H9 (cell line): Measurements from ENCODE around the gene XRCC2. TPM values are rescaled to one million over a fixed set of nuclear protein-coding genes. Genes with fewer than 3 reads are reported as not detected.

Experiments used
- DNase-seq: peaks from one replicate; pipeline ENCODE4 v3.0.0-alpha.2; 2017
- H2AFZ ChIP-seq: one replicate; pipeline ENCODE4 v1.6.1; 2013; ENCODE audit warnings: mild to moderate bottlenecking, low read length, control low read depth, moderate library complexity
- H2AK5ac ChIP-seq: 2 replicates; pipeline ENCODE4 v1.6.1; 2013; ENCODE audit warnings: low read length, control low read depth, mixed read lengths; ENCODE audit not compliant: insufficient read length
- H2BK120ac ChIP-seq: one replicate; pipeline ENCODE4 v1.6.1; 2013; ENCODE audit warnings: low read depth, mild to moderate bottlenecking, low read length, control low read depth, inconsistent platforms; ENCODE audit not compliant: poor library complexity, severe bottlenecking
- H2BK12ac ChIP-seq: 2 replicates; pipeline ENCODE4 v1.6.1; 2013; ENCODE audit warnings: low read length, control low read depth, mixed read lengths, low read depth; ENCODE audit not compliant: insufficient read length
- H2BK15ac ChIP-seq: 2 replicates; pipeline ENCODE4 v1.6.1; 2013; ENCODE audit warnings: low read depth, low read length, control low read depth
- H2BK20ac ChIP-seq: one replicate; pipeline ENCODE4 v1.6.1; 2013; ENCODE audit warnings: low read depth, mild to moderate bottlenecking, low read length, control low read depth, inconsistent platforms; ENCODE audit not compliant: poor library complexity, severe bottlenecking
- H2BK5ac ChIP-seq: 2 replicates; pipeline ENCODE4 v1.6.1; 2013; ENCODE audit warnings: low read length, control low read depth, mixed read lengths; ENCODE audit not compliant: insufficient read length
- H3K14ac ChIP-seq: 2 replicates; pipeline ENCODE4 v1.6.1; 2013; ENCODE audit warnings: low read length, control low read depth; ENCODE audit not compliant: insufficient read depth
- H3K18ac ChIP-seq: 2 replicates; pipeline ENCODE4 v1.6.1; 2013; ENCODE audit warnings: low read depth, mild to moderate bottlenecking, mixed read lengths, low read length, control low read depth; ENCODE audit not compliant: insufficient read length
- H3K23ac ChIP-seq: 2 replicates; pipeline ENCODE4 v1.6.1; 2013; ENCODE audit warnings: low read length, control low read depth, mixed read lengths, low read depth; ENCODE audit not compliant: insufficient read length
- H3K23me2 ChIP-seq: 2 replicates; pipeline ENCODE4 v1.6.1; 2013; ENCODE audit warnings: low read depth, mild to moderate bottlenecking, mixed read lengths, low read length, control low read depth; ENCODE audit not compliant: insufficient read length, poor library complexity, severe bottlenecking
- H3K27ac ChIP-seq: 2 replicates; pipeline ENCODE4 v1.5.1; 2013; ENCODE audit warnings: low read length, control low read depth, mixed read lengths, low read depth; ENCODE audit not compliant: insufficient read length
- H3K27me3 ChIP-seq: 2 replicates; pipeline ENCODE4 v1.6.1; 2013; ENCODE audit warnings: low read length, control low read depth, inconsistent platforms; ENCODE audit not compliant: insufficient read depth
- H3K4ac ChIP-seq: 2 replicates; pipeline ENCODE4 v1.6.1; 2013; ENCODE audit warnings: low read depth, mild to moderate bottlenecking, control low read depth, inconsistent platforms, low read length, moderate library complexity
- H3K4me1 ChIP-seq: 2 replicates; pipeline ENCODE4 v1.6.1; 2013; ENCODE audit warnings: low read length, control low read depth, inconsistent platforms; ENCODE audit not compliant: insufficient read depth
- H3K4me2 ChIP-seq: 2 replicates; pipeline ENCODE4 v1.6.1; 2013; ENCODE audit warnings: low read length, control low read depth, mixed read lengths; ENCODE audit not compliant: insufficient read length, insufficient read depth
- H3K56ac ChIP-seq: 2 replicates; pipeline ENCODE4 v1.6.1; 2013; ENCODE audit warnings: low read depth, mild to moderate bottlenecking, mixed read lengths, low read length, control low read depth; ENCODE audit not compliant: insufficient read length
- H3K79me1 ChIP-seq: 2 replicates; pipeline ENCODE4 v1.6.1; 2013; ENCODE audit warnings: low read depth, mild to moderate bottlenecking, moderate library complexity, low read length, control low read depth, inconsistent platforms; ENCODE audit not compliant: insufficient read depth, poor library complexity, severe bottlenecking
- H3K79me2 ChIP-seq: 2 replicates; pipeline ENCODE4 v1.6.1; 2013; ENCODE audit warnings: low read length, control low read depth, inconsistent platforms; ENCODE audit not compliant: insufficient read depth
- H3K9ac ChIP-seq: 2 replicates; pipeline ENCODE4 v1.6.1; 2013; ENCODE audit warnings: low read length, control low read depth, mixed read lengths; ENCODE audit not compliant: insufficient read length; ENCODE audit errors: extremely low read depth
- H3K9me3 ChIP-seq: one replicate; pipeline ENCODE4 v1.6.1; 2013; ENCODE audit warnings: low read depth, low read length, inconsistent platforms; ENCODE audit not compliant: control insufficient read depth
- H3T11ph ChIP-seq: one replicate; pipeline ENCODE4 v1.6.1; 2013; ENCODE audit warnings: mild to moderate bottlenecking, low read length, control low read depth, inconsistent platforms
- H4K20me1 ChIP-seq: one replicate; pipeline ENCODE4 v1.6.1; 2013; ENCODE audit not compliant: control insufficient read depth, insufficient read length, insufficient read depth
- H4K5ac ChIP-seq: 2 replicates; pipeline ENCODE4 v1.6.1; 2013; ENCODE audit warnings: low read depth, mild to moderate bottlenecking, mixed read lengths, low read length, control low read depth; ENCODE audit not compliant: insufficient read length
- H4K8ac ChIP-seq: replicated peaks from 2 replicates; pipeline ENCODE4 v1.6.1; 2013; ENCODE audit warnings: low read length, control low read depth, mixed read lengths, low read depth; ENCODE audit not compliant: insufficient read length
- H4K91ac ChIP-seq: 2 replicates; pipeline ENCODE4 v1.6.1; 2013; ENCODE audit warnings: low read depth, mild to moderate bottlenecking, moderate library complexity, mixed read lengths, low read length, control low read depth; ENCODE audit not compliant: insufficient read length
- H3K27ac Mint-ChIP-seq, 3 experiments: 2 replicates in 2 of 3; 3 replicates in 1 of 3; pipeline ENCODE4 v1.8.0; 2020 to 2021; ENCODE audit warnings: mixed read lengths in 3 of 3, mild to moderate bottlenecking in 1 of 3, moderate library complexity in 1 of 3
- H3K27me3 Mint-ChIP-seq: 2 replicates; pipeline ENCODE4 v1.8.0; 2021; ENCODE audit warnings: low read depth, mild to moderate bottlenecking, moderate library complexity, mixed read lengths
- H3K36me3 Mint-ChIP-seq, 3 experiments: 2 replicates in 2 of 3; 3 replicates in 1 of 3; pipeline ENCODE4 v1.8.0; 2020 to 2021; ENCODE audit warnings: low read depth in 3 of 3, mixed read lengths in 3 of 3; ENCODE audit not compliant: insufficient read depth in 1 of 3
- H3K4me1 Mint-ChIP-seq, 2 experiments: 2 replicates each; pipeline ENCODE4 v1.8.0; 2020; ENCODE audit warnings: mixed read lengths in 2 of 2
- H3K4me3 Mint-ChIP-seq, 2 experiments: 2 replicates in 1 of 2; 3 replicates in 1 of 2; pipeline ENCODE4 v1.8.0; 2020 to 2021; ENCODE audit warnings: mild to moderate bottlenecking in 2 of 2, mixed read lengths in 2 of 2, moderate library complexity in 1 of 2
- H3K9me3 Mint-ChIP-seq, 2 experiments: 2 replicates in 1 of 2; 3 replicates in 1 of 2; pipeline ENCODE4 v1.8.0; 2020; ENCODE audit warnings: mild to moderate bottlenecking in 2 of 2, mixed read lengths in 2 of 2, moderate library complexity in 1 of 2
- CTCF ChIP-seq: fragments of 200-600 bp; sonication (generic); conservative IDR thresholded peaks from 3 replicates; pipeline ENCODE4 v1.8.0; 2021; ENCODE audit warnings: antibody characterized with exemption, mild to moderate bottlenecking
- WGBS: extraction: QIAGEN DNeasy Blood & Tissue Kit; methylation state at CpG from one replicate; pipeline ENCODE4 v1.1.7; 2013; ENCODE audit warnings: missing lambda C conversion rate, low lambda C conversion rate, mixed read lengths; ENCODE audit not compliant: insufficient read length; ENCODE audit errors: extremely low coverage; 5-methylcytosine and 5-hydroxymethylcytosine counted together
- total RNA-seq: library from RNA; stranded (reverse); gene quantifications from 2 replicates; pipeline ENCODE4 v1.2.1, GENCODE V29; 2021

XRCC2 gene
- total RNA-seq, 1 experiment from 2014 or later, result 22.8 TPM

DNA sequence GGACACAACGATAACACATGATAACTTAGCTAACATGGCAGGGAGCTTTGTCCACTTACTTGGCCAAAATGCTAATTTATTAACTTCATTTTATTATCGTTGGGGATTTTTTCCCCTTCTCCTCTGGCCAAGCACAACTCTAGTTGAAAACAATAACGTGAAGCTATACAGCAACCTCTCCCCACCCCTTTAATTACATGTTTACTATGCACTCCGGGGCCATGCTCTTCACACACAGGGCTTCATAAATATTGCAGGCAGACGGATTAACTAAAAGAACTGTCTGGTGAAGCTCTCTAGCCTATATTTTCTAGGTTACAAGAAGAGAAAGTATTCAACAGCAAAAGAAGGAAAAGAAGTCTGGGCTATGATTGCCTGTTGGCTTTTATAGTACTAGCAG is 51.7 kb downstream of the XRCC2 start:
- H2BK20ac ChIP-seq, result no peak overlapping the region
- H3K4me1 ChIP-seq, result no peaks in the 10 kb centered on the region
- H4K5ac ChIP-seq, result no peak overlapping the region
- H2BK12ac ChIP-seq, result no peak overlapping the region
- no peak overlapping the region for H3K4me2 ChIP-seq
- H3K9ac ChIP-seq, result no peak overlapping the region
- H3K27ac Mint-ChIP-seq, result no peak overlapping the region
- H4K20me1 ChIP-seq, result no peaks in the 10 kb centered on the region
- no peak for TF ChIP-seq CTCF
- H2BK120ac ChIP-seq, result no peak overlapping the region
- no CpG with 5 or more reads among the region's 5 CpGs for WGBS
- H3K23me2 ChIP-seq, result no peaks in the 10 kb centered on the region
- no peak for DNase-seq
- H3K36me3 Mint-ChIP-seq, result no peaks in the 10 kb centered on the region
- H3K4me3 Mint-ChIP-seq, result no peak overlapping the region
- H3K18ac ChIP-seq, result no peak overlapping the region
- H3K27me3 Mint-ChIP-seq, result peaks cover 2% of the 10 kb centered on the region; the same call in 1 of the 2 replicates
- no peaks in the 10 kb centered on the region for H3K4me1 Mint-ChIP-seq
- H3K9me3 Mint-ChIP-seq, result no peaks in the 10 kb centered on the region; a peak in 1 of 5 replicates
- no peaks in the 10 kb centered on the region for H3K79me2 ChIP-seq
- H2AFZ ChIP-seq, result no peak overlapping the region
- H2AK5ac ChIP-seq, result no peak overlapping the region
- H2BK5ac ChIP-seq, result no peak overlapping the region
- H2BK15ac ChIP-seq, result no peak overlapping the region
- H3T11ph ChIP-seq, result no peak overlapping the region
- no peaks in the 10 kb centered on the region for H3K79me1 ChIP-seq
- H3K27ac ChIP-seq, result no peak overlapping the region
- no peaks in the 10 kb centered on the region for H3K9me3 ChIP-seq
- no peak overlapping the region for H4K8ac ChIP-seq
- no peaks in the 10 kb centered on the region for H3K27me3 ChIP-seq
- H3K23ac ChIP-seq, result no peak overlapping the region
- no peak overlapping the region for H4K91ac ChIP-seq
- no peak overlapping the region for H3K56ac ChIP-seq
- H3K14ac ChIP-seq, result no peak overlapping the region
- H3K4ac ChIP-seq, result no peak overlapping the region
